ENCODE data around the gene ZNF511. TPM values are rescaled to one million over a fixed set of nuclear protein-coding genes. Genes with fewer than 3 reads are reported as not detected.

The ZNF511 gene
- polyA plus RNA-seq, 1 donor from 2014 or later, result 17.6 TPM

DNA sequence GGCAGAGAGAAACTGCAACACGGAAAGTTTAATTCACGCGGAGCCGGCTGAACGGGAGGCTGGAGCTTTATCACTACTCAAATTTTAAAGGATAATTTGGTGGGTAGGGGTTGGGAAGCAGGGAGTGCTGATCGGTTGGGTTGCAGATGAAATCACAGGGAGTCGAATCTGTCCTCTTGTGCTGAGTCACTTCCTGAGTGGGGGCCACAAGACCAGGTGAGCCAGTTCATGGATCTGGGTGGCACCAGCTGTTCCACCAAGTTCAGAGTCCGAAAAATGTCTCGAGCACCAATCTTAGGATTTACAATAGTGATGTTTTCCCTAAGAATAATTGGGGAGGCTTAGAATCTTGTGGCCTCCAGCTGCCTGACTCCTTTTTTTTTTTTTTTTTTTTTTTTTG, 34.8 kb downstream of the ZNF511 start:
- Histone ChIP-seq H3K4me2 (ENCODE audit: low read length) (no peak overlapping the region), H3K9me2 (ENCODE audit: insufficient read depth, low read length) (no peaks in the 10 kb centered on the region), H3F3A (ENCODE audit: insufficient read depth, low read length, poor library complexity, severe bottlenecking) (no peaks in the 10 kb centered on the region), H3K36me3 (ENCODE audit: insufficient read depth, low read length) (no peaks in the 10 kb centered on the region), H3K79me2 (replicated peaks; ENCODE audit: insufficient read depth, low read length) (no peaks in the 10 kb centered on the region), H2AFZ (ENCODE audit: low read depth, low read length) (no peak overlapping the region), H3K27me3 (ENCODE audit: insufficient read depth, low read depth, low read length) (no peaks in the 10 kb centered on the region), H4K20me1 (ENCODE audit: insufficient read depth) (no peaks in the 10 kb centered on the region), H3K9ac (ENCODE audit: low read length) (no peak overlapping the region), H3K4me3 (ENCODE audit: low read length) (no peak overlapping the region), H3K9me3 (ENCODE audit: low read length) (no peaks in the 10 kb centered on the region), H3K27ac (ENCODE audit: low read length) (no peak overlapping the region)
- TF ChIP-seq MXI1 (conservative IDR thresholded peaks at IDR 0.05; ENCODE audit: poor library complexity, severe bottlenecking) (no peak), TAF1 (IDR thresholded peaks at IDR 0.05; ENCODE audit: low read depth) (no peak), POLR2AphosphoS5 (IDR thresholded peaks at IDR 0.05) (no peak), RAD21 (conservative IDR thresholded peaks at IDR 0.05) (no peak), SMC3 (conservative IDR thresholded peaks at IDR 0.05; ENCODE audit: poor library complexity) (no peak), EZH2 (IDR thresholded peaks at IDR 0.05; ENCODE audit: borderline replicate concordance, insufficient read depth, low read length, poor library complexity, severe bottlenecking) (no peak), EP300 (conservative IDR thresholded peaks at IDR 0.05; ENCODE audit: poor library complexity, severe bottlenecking) (no peak), CTCF (IDR thresholded peaks at IDR 0.05; ENCODE audit: poor library complexity, severe bottlenecking) (no peak)
- TF ChIP-seq, protein P1, sequence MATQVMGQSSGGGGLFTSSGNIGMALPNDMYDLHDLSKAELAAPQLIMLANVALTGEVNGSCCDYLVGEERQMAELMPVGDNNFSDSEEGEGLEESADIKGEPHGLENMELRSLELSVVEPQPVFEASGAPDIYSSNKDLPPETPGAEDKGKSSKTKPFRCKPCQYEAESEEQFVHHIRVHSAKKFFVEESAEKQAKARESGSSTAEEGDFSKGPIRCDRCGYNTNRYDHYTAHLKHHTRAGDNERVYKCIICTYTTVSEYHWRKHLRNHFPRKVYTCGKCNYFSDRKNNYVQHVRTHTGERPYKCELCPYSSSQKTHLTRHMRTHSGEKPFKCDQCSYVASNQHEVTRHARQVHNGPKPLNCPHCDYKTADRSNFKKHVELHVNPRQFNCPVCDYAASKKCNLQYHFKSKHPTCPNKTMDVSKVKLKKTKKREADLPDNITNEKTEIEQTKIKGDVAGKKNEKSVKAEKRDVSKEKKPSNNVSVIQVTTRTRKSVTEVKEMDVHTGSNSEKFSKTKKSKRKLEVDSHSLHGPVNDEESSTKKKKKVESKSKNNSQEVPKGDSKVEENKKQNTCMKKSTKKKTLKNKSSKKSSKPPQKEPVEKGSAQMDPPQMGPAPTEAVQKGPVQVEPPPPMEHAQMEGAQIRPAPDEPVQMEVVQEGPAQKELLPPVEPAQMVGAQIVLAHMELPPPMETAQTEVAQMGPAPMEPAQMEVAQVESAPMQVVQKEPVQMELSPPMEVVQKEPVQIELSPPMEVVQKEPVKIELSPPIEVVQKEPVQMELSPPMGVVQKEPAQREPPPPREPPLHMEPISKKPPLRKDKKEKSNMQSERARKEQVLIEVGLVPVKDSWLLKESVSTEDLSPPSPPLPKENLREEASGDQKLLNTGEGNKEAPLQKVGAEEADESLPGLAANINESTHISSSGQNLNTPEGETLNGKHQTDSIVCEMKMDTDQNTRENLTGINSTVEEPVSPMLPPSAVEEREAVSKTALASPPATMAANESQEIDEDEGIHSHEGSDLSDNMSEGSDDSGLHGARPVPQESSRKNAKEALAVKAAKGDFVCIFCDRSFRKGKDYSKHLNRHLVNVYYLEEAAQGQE (IDR thresholded peaks at IDR 0.05; ENCODE audit: borderline replicate concordance), result no peak

DNA sequence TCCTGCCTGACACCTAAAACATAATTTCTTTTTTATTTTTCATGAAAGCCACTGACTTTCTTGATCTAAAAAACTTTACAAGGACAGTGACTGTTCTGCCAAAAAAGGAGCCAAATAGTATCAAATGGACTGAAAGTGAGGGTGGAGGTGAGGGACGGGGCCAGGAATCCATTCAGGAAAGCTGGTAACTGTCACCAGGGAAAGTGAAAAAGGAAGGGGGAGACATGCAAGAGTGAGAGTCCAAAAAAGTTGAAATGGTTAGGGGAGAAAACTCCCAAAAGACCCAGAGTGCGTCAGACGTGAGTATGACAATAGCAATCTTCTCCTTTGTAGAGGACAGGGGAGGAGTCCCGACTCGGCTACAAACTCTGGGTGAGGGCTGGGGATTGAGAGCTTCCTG, 35.5 kb downstream of the ZNF511 start:
- H3K9ac ChIP-seq (ENCODE audit: low read length), result no peak overlapping the region
- H2AFZ ChIP-seq (ENCODE audit: low read depth, low read length), result no peak overlapping the region
- no peaks in the 10 kb centered on the region for H3K79me2 ChIP-seq (replicated peaks; ENCODE audit: insufficient read depth, low read length)
- no peaks in the 10 kb centered on the region for H3K36me3 ChIP-seq (ENCODE audit: insufficient read depth, low read length)
- no peaks in the 10 kb centered on the region for H3K9me2 ChIP-seq (ENCODE audit: insufficient read depth, low read length)
- no peaks in the 10 kb centered on the region for H4K20me1 ChIP-seq (ENCODE audit: insufficient read depth)
- H3K27ac ChIP-seq (ENCODE audit: low read length), result no peak overlapping the region
- H3K27me3 ChIP-seq (ENCODE audit: insufficient read depth, low read depth, low read length), result no peaks in the 10 kb centered on the region
- no peak overlapping the region for H3K4me3 ChIP-seq (ENCODE audit: low read length)
- H3F3A ChIP-seq (ENCODE audit: insufficient read depth, low read length, poor library complexity, severe bottlenecking), result no peaks in the 10 kb centered on the region
- H3K9me3 ChIP-seq (ENCODE audit: low read length), result no peaks in the 10 kb centered on the region
- no peak overlapping the region for H3K4me2 ChIP-seq (ENCODE audit: low read length)
- no peak for TF ChIP-seq SMC3 (conservative IDR thresholded peaks at IDR 0.05; ENCODE audit: poor library complexity)
- no peak for TF ChIP-seq RAD21 (conservative IDR thresholded peaks at IDR 0.05)
- TF ChIP-seq MXI1 (conservative IDR thresholded peaks at IDR 0.05; ENCODE audit: poor library complexity, severe bottlenecking), result no peak
- TF ChIP-seq POLR2AphosphoS5 (IDR thresholded peaks at IDR 0.05), result no peak
- no peak for TF ChIP-seq EP300 (conservative IDR thresholded peaks at IDR 0.05; ENCODE audit: poor library complexity, severe bottlenecking)
- no peak for TF ChIP-seq CTCF (IDR thresholded peaks at IDR 0.05; ENCODE audit: poor library complexity, severe bottlenecking)
- TF ChIP-seq EZH2 (IDR thresholded peaks at IDR 0.05; ENCODE audit: borderline replicate concordance, insufficient read depth, low read length, poor library complexity, severe bottlenecking), result no peak
- TF ChIP-seq, protein P1 (IDR thresholded peaks at IDR 0.05; ENCODE audit: borderline replicate concordance), result no peak
- TF ChIP-seq TAF1 (IDR thresholded peaks at IDR 0.05; ENCODE audit: low read depth), result no peak

Measured in neural cell (in vitro differentiated cells).